Fibroblast of skin of right quadriceps (primary cell): ENCODE results near the gene NDNF.

Experiments used
- DNase-seq: peaks from one replicate; pipeline ENCODE4 v3.0.0-alpha.2; 2013

The NDNF gene, protein sequence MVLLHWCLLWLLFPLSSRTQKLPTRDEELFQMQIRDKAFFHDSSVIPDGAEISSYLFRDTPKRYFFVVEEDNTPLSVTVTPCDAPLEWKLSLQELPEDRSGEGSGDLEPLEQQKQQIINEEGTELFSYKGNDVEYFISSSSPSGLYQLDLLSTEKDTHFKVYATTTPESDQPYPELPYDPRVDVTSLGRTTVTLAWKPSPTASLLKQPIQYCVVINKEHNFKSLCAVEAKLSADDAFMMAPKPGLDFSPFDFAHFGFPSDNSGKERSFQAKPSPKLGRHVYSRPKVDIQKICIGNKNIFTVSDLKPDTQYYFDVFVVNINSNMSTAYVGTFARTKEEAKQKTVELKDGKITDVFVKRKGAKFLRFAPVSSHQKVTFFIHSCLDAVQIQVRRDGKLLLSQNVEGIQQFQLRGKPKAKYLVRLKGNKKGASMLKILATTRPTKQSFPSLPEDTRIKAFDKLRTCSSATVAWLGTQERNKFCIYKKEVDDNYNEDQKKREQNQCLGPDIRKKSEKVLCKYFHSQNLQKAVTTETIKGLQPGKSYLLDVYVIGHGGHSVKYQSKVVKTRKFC

GRCh38 chr4:121072224-121073003 lies at the start of gene NDNF:
NDNF (minus strand) TSS chr4:121072535; CDS start chr4:121045837, 26,698 bp downstream.
- peak; percentile 73 for DNase-seq

GRCh38 chr4:121119715-121120114 lies 47.4 kb upstream of the NDNF start:
- DNase-seq: no peak

GRCh38 chr4:121118344-121118743 lies 46.0 kb upstream of the NDNF start:
- DNase-seq: no peak

- DNase-seq: no peak
Observed at GRCh38 chr4:121114756-121115155, 42.4 kb upstream of the NDNF start.

GRCh38 chr4:121112530-121112929 lies 40.2 kb upstream of the NDNF start:
- no peak for DNase-seq

- DNase-seq: no peak
Observed at GRCh38 chr4:121108557-121108956, 36.2 kb upstream of the NDNF start.

- no peak for DNase-seq
Observed at GRCh38 chr4:121107507-121107906, 35.2 kb upstream of the NDNF start.

DNA sequence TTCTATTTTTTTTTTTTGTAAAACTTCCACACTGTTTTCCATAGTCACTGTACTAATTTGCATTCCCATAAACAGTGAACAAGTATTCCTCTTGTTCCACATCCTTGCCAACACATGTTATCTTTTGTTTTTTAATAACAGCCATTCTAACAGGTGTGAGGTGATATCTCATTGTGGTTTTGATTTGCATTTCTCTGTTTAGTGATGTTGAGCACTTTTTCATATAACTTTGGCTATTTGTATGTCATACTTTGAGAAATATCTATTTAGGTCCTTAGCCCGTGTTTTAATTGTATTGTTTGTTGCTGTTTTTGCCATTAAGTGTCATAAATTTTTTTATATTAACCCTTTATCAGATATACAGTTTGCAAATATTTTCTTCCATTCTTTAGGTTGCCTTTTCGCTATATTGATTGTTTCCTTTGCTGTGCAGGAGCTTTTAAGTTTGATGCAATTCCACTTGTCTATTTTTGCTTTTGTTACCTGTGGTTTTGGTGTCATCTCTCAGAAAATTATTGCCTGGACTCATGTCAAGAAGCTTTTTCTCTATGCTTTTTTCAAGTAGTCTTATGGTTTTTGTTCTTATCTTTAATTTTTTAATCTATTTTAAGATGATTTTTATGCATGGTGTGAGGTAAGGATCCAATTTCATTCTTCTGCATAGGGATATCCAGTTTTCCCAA lies 27.9 kb upstream of the NDNF start:
- no peak for DNase-seq

- DNase-seq: no peak
Observed at GRCh38 chr4:121098266-121098665, 25.9 kb upstream of the NDNF start.

GRCh38 chr4:121096629-121097028 lies 24.3 kb upstream of the NDNF start:
- DNase-seq: peak; percentile 57

- DNase-seq: peak; percentile 31
Observed at GRCh38 chr4:121096191-121096590, 23.9 kb upstream of the NDNF start.

- no peak for DNase-seq
Observed at GRCh38 chr4:121094297-121094966, 22.1 kb upstream of the NDNF start.

DNA sequence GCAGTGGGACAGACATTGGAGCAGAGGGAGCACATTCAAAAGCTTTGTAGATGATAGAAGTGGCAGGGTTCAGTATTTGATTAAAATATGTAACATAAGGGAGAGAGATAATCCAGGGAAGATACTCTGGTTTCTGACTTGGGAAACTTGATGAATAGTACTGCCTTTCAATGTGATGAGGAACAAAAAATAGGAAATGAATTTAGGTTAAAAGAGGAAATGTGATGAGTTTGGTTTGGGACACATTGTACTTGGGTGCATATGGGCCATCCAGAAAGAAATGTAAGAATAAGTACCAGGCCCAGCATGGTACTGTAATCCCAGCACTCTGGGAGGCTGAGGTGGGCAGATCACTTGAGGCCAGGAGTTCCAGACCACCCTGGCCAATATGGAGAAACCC lies 20.9 kb upstream of the NDNF start:
- DNase-seq: no peak

DNA sequence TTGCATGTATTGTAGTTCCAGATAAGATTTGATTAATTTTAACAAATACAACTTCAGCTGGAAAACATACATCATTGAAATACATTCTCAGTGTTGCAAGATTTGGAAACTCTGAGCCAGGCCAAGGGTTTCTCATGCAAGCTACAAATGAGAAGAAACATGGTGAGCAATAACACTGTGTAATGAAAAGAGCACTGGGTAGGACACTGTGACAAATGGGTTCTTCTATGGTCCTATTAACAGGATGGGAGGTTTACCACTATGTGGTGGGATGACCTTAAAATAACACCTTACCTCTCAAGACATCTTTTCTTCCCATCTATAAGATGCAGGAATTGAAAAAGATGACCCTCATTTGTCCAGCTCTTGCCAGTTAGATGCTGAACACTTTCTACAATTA lies 19.6 kb upstream of the NDNF start:
- no peak for DNase-seq

DNA sequence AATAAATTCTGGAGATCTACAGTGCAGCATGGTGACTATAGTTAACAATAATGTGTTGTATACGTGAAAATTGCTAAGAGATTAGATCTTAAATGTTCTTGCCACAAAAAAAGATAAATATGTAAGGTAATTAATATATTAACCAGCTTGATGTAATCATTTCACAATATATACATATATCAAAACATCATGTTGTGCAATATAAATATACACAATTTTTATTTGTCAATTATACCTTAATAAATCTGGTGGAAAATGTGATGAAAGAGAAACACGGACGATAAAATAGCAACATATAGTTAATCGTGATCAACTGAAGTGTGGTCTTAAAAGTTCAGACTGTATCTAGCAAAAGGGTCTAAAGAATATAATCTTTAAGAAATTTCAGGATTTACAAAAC lies 16.5 kb upstream of the NDNF start:
- no peak for DNase-seq

DNA sequence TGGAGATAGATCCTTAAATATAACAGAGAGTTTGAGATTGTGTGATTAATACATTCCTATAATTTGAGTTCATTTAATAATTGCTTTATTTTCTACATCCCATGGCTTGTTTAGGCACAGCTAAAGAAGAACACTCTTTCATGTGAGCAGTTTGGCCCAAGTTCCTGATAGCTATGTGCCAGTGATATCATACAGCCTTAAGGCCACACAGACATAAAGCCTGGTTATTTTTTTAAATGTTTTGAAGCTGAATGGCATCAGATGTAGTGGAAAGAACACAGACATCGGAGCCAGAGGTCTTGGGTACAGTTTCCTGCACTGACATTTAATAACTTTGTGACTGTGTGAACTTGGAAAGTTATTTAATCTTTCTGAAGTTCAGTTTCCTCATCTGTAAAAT lies 7.0 kb upstream of the NDNF start:
- no peak for DNase-seq

GRCh38 chr4:121077496-121077895 lies 5.2 kb upstream of the NDNF start:
- no peak for DNase-seq

GRCh38 chr4:121076416-121076815 lies 4.1 kb upstream of the NDNF start:
- peak; percentile 35 for DNase-seq

DNA sequence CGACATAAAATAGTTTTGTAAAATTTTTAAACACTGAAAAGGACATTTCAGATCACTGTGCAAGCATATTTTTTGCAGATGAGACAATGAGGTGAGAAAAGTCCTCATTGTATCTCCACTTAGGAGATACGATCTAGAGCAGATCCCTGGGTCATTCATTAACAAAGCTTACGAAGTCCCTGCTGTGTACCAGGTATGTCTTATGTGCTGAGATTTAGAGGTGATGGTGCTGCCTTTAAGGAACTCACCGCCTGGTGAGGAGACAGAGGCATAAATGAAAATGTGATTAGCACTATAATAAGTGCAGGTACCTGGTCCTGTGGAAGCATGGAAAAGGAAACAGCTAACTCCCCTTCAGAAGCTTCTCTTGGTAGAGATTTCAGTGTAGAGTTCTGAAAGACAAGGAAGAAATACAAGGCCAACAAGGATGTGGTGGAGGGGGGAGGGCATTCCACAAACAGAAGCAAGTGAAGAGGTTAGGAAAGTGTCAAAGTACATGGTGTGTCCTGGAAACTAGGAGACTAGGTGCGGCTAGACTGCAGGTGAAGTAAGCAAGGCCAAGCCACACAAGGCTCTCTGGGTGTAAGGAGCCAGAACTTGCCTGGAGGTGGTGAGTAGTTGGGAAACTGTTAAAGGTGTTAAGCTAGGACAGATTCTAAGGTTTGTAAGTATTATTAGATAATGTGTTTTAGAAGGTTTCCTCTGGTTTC lies 1.5 kb upstream of the NDNF start:
- DNase-seq: no peak

DNA sequence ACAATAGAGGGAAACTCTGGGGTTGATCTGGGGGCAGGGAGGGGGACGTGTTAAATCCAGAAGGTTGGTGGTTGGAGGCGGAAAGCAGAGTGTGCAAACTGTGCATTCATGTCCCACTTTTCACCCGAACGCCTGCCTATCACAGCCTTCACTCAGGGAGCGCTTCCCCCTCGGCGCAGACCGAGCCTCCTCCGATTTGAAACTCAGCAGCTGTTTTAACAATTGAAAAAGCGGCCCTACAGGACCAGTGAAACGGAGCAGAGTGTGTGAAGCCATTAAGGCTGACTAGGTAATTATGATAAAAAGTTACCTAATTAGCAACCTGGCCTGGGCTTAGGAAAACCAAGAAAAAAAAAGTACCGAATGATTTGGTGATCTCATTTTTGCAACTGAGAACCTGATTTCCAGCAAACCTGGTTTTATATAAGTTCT lies 685 bp upstream of the NDNF start:
- peak; percentile 30 for DNase-seq

GRCh38 chr4:121071640-121072223 lies 603 bp downstream of the NDNF start:
- no peak for DNase-seq
